GM12878 (cell line): ENCODE results near the gene NACC1. TPM values are rescaled to one million over a fixed set of nuclear protein-coding genes. Genes with fewer than 3 reads are reported as not detected.

Experiments
- BCL11A ChIP-seq: IDR thresholded peaks from 2 replicates; pipeline ENCODE4 v1.6.1; 2011; ENCODE audit warnings: low read depth, low read length
- CBX3 ChIP-seq: fragments of 200-600 bp; sonication (generic); IDR thresholded peaks from 2 replicates; pipeline ENCODE4 v1.6.1; 2016; ENCODE audit warnings: low read depth, borderline replicate concordance
- CREM ChIP-seq: IDR thresholded peaks from 2 replicates; pipeline ENCODE4 v1.6.1; 2014; ENCODE audit warnings: antibody characterized with exemption, low read depth
- DPF2 ChIP-seq: fragments of 450-650 bp; IDR thresholded peaks from 2 replicates; pipeline ENCODE4 v1.6.1; 2017; ENCODE audit warnings: mild to moderate bottlenecking
- FOXK2 ChIP-seq: fragments of 450-650 bp; IDR thresholded peaks from 2 replicates; pipeline ENCODE4 v1.6.1; 2017; ENCODE audit warnings: mild to moderate bottlenecking, moderate library complexity
- POLR2AphosphoS2 ChIP-seq: IDR thresholded peaks from 2 replicates; pipeline ENCODE4 v1.6.1; 2011; ENCODE audit warnings: low read depth, mild to moderate bottlenecking, low read length, improper control_type of control experiment, moderate library complexity
- RB1 ChIP-seq: fragments of 450-650 bp; formaldehyde crosslinking; IDR thresholded peaks from 2 replicates; pipeline ENCODE4 v1.6.1; 2017; ENCODE audit warnings: mild to moderate bottlenecking, borderline replicate concordance
- RELB ChIP-seq: fragments of 450-650 bp; IDR thresholded peaks from 2 replicates; pipeline ENCODE4 v1.6.1; 2017; ENCODE audit warnings: low read depth, mild to moderate bottlenecking, moderate library complexity
- YY1 ChIP-seq: IDR thresholded peaks from 2 replicates; pipeline ENCODE4 v1.6.1; 2011; ENCODE audit warnings: low read depth, mild to moderate bottlenecking, low read length
- ZNF217 ChIP-seq: fragments of 450-650 bp; IDR thresholded peaks from 2 replicates; pipeline ENCODE4 v1.6.1; 2017; ENCODE audit warnings: antibody characterized with exemption, mild to moderate bottlenecking
- polyA plus RNA-seq, 11 experiments: library from polyadenylated mRNA; depleted of rRNA in 4 of 11; unstranded in 6 of 11; stranded (reverse) in 5 of 11; fragments of >200 nt; fragmentation: Nextera tagmentation in 4 of 11; fragmentation: Illumina TruSeq in 1 of 11; extraction: Ambion mirVana in 4 of 11; extraction: Trizol in 1 of 11; gene quantifications; 1 replicate in 1 of 11; 2 replicates in 10 of 11; pipeline versions ENCODE4 v1.2.1 to v1.2.3, GENCODE V29; 2011 to 2016; ENCODE audit warnings: inconsistent platforms in 2 of 11, missing spikeins in 2 of 11, low read depth in 1 of 11
- total RNA-seq, 4 experiments: library from RNA; depleted of rRNA in 3 of 4; stranded (reverse); fragments of >200 nt in 3 of 4; fragmentation: Illumina TruSeq in 1 of 4; extraction: Trizol in 1 of 4; gene quantifications; 2 replicates each; pipeline versions ENCODE4 v1.2.1 to v1.2.3, GENCODE V29; 2013 to 2021
- TF ChIP-seq, protein P1 (sequence below): IDR thresholded peaks from 2 replicates; pipeline ENCODE4 v1.6.1; 2011; ENCODE audit warnings: mild to moderate bottlenecking, low read depth, low read length, moderate library complexity; ENCODE audit not compliant: insufficient replicate concordance

NACC1 gene
- total and polyA plus RNA-seq, 10 of the 15 experiments (the other 5 are each of a cell fraction or from before 2014, with no cell fraction given), result 0.18 to 120 (median 19.2) TPM

GRCh38 chr19:13162724-13163608 is 44.9 kb downstream of the NACC1 start (continued):
- TF ChIP-seq RELB (0 out of 2 replicates have a peak, but pooled peaks have one; percentile 10), DPF2 (peak; percentile 55; the same call in 1 of the 2 replicates), FOXK2 (no peak), ZNF217 (peak; percentile 84; the same call in 1 of the 2 replicates), POLR2AphosphoS2 (no peak), RB1 (0 out of 2 replicates have a peak, but pooled peaks have one; percentile 10), BCL11A (no peak), CREM (peak; percentile 60; the same call in 1 of the 2 replicates), YY1 (no peak), CBX3 (no peak)
- TF ChIP-seq, protein P1, sequence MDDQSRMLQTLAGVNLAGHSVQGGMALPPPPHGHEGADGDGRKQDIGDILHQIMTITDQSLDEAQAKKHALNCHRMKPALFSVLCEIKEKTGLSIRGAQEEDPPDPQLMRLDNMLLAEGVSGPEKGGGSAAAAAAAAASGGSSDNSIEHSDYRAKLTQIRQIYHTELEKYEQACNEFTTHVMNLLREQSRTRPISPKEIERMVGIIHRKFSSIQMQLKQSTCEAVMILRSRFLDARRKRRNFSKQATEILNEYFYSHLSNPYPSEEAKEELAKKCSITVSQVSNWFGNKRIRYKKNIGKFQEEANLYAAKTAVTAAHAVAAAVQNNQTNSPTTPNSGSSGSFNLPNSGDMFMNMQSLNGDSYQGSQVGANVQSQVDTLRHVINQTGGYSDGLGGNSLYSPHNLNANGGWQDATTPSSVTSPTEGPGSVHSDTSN, result peak; percentile 87
